Activated CD8-positive, alpha-beta memory T cell treated with anti-CD3 and anti-CD28 coated beads for 48 hours (primary cell): ENCODE measurements around the gene KRTAP4-7.
"Not testable (repeated sequence)": the region's sequence is repeated elsewhere in the genome, so short reads cannot be mapped to it uniquely, and the experiment has no call there.

Experiments
- DNase-seq, 3 experiments: peaks; one replicate each; pipeline ENCODE4 v3.0.0-alpha.2; 2020; ENCODE audit warnings: low read depth in 2 of 3, low spot score in 2 of 3

KRTAP4-7 gene

DNA sequence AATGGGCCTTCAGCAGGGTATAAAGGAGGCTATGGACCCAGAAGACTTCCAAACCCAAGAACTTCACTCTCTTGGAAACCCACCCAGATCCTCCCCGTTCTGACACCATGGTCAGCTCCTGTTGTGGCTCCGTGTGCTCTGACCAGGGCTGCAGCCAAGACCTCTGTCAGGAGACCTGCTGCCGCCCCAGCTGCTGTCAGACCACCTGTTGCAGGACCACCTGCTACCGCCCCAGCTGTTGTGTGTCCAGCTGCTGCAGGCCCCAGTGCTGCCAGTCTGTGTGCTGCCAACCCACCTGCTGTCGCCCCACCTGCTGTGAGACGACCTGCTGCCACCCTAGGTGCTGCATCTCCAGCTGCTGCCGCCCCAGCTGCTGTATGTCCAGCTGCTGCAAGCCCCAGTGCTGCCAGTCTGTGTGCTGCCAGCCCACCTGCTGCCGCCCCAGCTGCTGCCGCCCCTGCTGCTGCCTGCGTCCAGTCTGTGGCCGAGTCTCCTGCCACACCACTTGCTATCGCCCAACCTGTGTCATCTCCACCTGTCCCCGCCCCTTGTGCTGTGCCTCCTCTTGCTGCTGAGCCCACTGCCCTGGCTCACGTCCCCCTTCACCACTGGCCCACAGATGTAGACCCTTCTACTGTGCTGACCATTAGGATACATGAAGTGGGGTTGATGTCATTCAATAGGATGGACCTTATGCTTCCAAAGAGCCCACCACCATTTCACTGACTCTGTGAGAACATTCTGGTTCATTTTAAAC lies at the start of gene KRTAP4-7:
KRTAP4-7 (plus strand) TSS at position 51 of the 757 bp plus-strand sequence; CDS start at position 108, 57 bp downstream.
- not testable (repeated sequence) for DNase-seq

DNA sequence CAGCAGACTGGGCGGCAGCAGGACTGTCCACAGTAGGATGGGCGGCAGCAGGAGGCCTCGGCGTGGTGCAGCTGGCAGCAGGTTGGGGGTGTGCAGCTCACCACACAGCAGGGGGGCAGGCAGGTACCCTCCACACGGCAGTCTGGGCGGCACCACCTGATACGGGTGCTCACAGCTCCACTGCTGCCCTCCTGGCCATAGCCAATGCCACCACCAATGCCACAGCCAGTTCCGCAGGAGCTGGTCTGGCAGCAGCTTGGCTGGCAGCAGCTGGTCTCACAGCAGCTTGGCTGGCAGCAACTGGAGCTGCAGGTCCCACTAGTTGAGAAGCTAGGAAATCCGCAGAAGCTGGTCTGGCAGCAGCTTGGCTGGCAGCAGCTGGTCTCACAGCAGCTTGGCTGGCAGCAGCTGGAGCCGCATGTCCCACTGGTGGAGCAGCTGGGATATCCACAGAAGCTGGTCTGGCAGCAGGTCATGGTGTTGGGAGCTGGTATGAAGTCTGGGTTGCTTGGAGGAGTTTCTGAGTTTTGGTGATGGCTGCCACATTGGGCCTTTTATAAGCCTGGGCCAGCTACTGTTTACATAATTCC lies 49.5 kb upstream of the KRTAP4-7 start, which contains the start of gene KRTAP1-3:
KRTAP1-3 (minus strand) TSS at position 529 of the 590 bp plus-strand sequence; CDS start at position 476, 53 bp downstream.
- not testable (repeated sequence) for DNase-seq

DNA sequence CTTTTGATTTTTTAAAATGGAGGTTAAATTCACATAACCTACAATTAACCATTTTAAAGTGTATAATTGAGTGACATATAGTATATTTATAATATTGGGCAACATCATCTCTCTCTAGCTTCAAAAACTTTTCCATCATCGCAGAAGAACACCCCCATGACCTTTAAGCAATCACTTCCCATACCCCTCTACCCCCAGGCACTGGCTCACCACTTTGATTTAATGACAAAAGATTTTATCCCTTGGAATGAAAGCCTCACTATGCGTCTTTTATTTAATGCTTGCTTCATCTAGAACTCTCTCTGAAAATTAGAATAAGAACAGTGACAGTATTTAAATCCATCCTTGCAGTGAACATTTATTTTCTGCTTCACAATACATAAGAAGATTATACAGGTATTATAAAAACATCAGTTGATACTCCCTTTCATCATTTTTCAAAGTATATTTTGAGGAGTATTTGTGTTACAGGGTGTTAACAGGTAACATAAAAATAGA lies 46.0 kb upstream of the KRTAP4-7 start:
- DNase-seq: no peak

DNA sequence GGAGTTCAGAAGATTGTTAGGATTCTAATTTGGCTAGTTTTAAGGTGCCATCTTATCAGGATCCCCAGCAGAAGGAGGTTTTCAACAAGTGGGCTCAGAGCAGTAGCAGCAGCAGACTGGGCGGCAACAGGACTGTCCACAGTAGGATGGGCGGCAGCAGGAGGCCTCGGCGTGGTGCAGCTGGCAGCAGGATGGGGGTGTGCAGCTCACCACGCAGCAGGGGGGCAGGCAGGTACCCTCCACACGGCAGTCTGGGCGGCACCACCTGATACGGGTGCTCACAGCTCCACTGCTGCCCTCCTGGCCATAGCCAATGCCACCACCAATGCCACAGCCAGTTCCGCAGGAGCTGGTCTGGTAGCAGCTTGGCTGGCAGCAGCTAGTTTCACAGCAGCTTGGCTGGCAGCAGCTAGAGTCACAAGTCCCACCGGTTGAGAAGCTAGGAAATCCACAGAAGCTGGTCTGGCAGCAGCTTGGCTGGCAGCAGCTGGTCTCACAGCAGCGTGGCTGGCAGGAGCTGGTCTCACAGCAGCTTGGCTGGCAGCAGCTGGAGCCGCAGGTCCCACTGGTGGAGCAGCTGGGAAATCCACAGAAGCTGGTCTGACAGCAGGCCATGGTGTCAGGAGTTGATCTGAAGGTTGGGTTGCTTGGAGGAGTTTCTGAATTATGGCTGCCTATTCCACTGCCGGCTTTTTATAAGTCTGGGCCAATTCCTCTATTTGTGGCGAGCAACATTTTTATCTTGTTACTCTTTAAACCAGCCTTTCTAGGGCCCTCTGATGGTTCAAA lies 43.0 kb upstream of the KRTAP4-7 start, which contains the start of gene KRTAP1-1:
KRTAP1-1 (minus strand) TSS at position 668 of the 789 bp plus-strand sequence; CDS start at position 615, 53 bp downstream.
- DNase-seq: not testable (repeated sequence)

DNA sequence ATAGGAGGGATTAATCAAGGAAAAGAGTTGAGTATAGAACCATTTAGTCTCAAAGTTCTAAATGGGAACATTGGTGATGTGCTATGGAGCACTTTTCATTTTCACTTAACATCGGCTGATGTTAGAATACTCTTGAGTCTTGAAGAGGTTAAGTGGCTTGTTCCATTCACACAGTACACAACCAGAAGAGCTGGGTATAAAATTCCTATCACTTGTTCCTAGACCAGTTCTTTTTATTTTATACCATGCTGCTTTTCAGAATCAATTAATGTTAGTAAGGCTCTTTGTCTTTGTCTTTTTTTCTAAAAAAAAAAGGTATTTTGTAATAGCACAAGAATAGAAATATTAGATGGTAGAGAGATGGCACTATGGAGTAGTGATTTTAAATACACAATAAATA lies 41.0 kb upstream of the KRTAP4-7 start:
- no peak for DNase-seq

DNA sequence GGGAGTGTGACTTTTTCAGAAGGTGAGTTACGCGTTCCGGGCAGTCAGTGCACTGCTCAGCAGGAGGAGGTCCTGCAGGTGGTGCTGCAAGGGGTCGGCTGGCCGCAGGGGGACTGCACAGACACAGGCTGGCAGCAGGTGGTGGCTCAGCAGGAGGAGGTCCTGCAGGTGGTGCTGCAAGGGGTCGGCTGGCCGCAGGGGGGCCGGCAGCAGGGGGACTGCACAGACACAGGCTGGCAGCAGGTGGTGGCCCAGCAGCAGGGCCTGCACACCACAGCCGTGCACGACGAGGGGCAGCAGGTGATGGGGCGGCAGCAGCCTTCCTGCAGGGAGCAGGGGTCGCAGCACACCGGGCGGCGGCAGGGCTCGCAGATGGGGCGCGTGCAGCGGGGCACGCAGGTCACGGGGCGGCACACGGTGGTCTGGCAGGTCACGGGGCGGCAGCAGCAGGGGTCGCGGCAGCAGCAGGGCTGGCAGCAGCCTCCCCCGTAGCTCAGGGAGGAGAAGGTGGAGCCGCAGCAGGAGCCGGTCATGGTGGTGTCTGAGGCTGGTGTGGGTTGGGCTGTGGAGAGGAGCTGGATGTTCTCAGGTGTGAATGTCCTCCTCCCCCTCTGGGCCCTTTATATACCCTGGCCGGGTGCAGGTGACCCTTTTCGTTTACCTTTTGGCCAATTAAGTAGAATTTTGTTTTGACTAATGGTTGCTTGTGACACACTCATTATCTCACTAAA lies 37.0 kb upstream of the KRTAP4-7 start, which contains the start of gene KRTAP2-1:
KRTAP2-1 (minus strand) TSS at position 582 of the 731 bp plus-strand sequence; CDS start at position 533, 49 bp downstream.
- DNase-seq: not testable (repeated sequence)

DNA sequence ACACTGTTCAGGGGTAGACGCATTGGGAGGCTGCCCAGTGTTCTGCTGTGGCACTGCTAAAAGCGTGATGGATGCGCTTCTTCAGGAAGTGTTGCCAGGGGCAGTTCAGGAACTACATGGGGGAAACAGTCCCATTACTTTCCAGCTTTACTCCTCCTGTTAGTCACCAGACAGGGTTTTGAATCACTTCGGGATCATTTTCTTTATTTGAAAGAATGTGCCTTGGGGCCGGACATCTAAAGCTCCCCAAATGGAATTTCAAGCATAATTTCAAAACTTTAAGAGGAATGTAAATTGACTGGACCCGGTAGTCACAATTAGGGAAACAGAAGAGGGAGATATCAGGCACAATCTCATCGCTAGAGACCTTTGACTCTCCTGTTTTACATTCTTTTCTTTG lies 35.5 kb upstream of the KRTAP4-7 start:
- no peak for DNase-seq

DNA sequence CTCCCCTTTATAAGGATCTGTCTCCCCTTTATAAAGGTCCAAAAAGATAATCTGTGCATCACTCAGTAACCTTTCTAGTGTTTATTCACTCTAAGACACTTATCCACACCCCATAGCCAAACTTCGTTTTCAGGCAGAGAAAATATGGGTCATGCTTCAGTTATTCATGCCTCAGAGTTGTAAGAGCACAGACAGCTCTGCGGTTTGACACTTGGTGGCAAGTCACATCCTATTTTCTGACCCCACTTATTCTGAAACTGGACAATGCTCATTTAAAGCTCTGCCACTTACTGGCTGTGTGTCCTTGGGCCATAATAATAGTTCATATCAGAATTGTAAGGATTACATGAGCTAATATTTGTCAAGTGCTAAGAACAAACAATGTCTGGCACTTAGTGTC lies 34.8 kb upstream of the KRTAP4-7 start:
- no peak for DNase-seq

DNA sequence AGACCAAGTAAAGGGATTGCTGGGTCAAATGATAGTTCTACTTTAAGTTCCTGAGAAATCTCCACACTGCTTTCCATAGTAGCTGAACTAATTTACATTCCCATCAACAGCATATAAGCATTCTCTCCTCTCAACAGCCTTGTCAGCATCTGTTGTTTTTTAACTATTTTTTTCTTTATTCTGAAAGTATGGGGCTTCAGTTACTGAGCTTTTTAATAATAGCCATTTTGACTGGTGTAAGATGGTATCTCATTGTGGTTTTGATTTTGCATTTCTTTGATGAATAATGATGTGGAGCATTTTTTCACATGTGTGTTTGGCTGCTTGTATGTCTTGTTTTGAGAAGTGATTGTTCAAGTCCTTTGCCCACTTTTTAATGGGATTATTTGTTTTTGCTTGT lies 31.4 kb upstream of the KRTAP4-7 start:
- no peak for DNase-seq

DNA sequence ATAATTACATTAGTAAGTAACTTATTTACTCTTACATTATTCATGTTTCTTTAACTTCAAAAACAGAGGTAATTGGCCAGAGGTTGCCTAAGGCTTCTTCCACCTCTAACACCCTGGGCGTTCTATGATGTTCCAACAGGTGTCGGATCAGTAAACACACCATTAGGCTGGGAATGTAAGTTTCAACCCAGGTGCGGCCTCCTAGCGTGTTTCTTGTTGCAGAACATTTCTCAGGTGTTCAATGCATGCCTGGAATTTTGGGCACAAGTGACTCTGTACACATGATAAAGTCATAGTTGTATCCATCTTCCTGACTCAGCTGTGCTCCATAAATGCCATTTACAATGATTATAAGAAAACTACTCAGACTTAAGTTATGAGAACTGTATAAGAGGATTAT lies 29.9 kb upstream of the KRTAP4-7 start:
- no peak for DNase-seq

DNA sequence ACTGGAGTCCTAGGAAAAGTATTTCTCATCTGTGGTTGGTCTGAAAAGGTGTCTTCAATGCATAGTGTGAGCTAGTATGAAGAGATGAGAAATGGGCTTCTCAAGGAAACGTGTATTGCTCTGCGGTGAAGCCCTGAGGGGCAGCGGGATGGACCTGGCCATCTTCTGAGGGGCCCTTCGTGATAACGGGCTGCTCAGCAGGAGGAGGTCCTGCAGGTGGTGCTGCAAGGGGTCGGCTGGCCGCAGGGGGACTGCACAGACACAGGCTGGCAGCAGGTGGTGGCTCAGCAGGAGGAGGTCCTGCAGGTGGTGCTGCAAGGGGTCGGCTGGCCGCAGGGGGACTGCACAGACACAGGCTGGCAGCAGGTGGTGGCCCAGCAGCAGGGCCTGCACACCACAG lies 29.4 kb upstream of the KRTAP4-7 start:
- not testable (repeated sequence) for DNase-seq

DNA sequence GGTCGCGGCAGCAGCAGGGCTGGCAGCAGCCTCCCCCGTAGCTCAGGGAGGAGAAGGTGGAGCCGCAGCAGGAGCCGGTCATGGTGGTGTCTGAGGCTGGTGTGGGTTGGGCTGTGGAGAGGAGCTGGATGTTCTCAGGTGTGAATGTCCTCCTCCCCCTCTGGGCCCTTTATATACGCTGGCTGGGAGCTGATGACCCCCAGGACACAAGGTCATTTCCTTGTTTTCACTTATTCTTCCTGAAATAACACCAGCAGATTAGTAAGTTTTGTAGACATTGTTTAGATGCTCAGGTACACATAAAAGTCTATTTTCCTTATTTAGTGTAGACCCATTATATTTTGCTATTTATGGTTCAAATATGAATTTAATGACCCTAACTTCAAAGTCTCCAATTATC lies 28.8 kb upstream of the KRTAP4-7 start, which contains the start of gene KRTAP2-2:
KRTAP2-2 (minus strand) TSS at position 101 of the 400 bp plus-strand sequence; CDS start at position 82, 19 bp downstream.
- not testable (repeated sequence) for DNase-seq

DNA sequence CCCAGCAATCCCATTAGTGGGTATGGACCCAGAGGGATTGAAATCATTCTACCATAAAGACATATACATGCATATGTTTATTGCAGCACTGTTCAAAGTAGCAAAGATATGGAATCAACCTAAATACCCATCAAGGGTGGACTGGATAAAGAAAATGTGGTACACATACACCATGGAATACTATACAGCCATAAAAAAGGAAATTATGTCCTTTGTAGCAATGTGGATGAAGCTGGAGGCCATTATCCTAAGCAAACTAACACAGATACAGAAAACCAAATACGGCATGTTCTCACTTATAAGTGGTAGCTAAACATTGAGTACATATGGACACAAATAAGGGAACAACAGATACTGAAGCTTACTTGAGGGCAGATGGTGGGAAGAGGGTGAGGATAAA lies 26.4 kb upstream of the KRTAP4-7 start:
- no peak for DNase-seq

DNA sequence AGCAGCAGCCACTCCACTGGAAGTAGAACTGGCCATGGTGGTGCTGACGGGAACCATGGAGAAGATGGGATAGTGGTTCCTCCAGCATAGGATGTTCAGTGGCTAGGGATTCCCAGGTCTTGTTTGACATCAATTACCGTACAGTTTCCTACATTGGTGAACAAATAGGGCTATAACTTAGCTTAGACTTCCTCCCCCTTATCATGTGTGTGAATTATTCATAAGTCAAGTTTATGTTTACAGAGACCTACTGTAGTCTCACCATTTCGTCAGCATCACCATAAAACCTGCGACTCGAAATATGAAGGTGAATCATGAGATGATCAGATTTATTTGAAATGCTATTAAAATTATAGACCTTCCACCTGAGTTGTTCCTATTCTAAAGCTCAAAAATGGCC lies 25.2 kb upstream of the KRTAP4-7 start:
- DNase-seq: no peak

DNA sequence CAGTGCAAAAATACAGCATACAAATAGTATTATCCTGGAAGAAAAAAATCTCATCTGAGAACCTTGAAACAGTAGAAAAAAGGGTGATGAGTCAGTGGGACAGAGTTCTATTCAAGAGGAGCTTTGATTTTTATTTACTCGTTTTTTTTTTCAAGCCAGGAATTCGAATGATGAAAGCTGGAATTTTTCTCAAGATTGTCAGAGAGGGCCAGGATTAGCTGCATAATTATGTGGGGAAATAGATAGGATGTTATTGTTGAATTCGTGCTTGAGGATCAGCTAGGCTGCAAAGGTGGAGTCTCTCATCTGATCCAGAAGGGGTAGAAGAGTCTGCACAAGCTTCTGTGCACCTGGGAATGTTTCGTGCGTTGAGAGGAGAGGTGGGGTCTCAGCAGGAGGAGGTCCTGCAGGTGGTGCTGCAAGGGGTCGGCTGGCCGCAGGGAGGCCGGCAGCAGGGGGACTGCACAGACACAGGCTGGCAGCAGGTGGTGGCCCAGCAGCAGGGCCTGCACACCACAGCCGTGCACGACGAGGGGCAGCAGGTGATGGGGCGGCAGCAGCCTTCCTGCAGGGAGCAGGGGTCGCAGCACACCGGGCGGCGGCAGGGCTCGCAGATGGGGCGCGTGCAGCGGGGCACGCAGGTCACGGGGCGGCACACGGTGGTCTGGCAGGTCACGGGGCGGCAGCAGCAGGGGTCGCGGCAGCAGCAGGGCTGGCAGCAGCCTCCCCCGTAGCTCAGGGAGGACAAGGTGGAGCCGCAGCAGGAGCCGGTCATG lies 24.5 kb upstream of the KRTAP4-7 start:
- not testable (repeated sequence) for DNase-seq

DNA sequence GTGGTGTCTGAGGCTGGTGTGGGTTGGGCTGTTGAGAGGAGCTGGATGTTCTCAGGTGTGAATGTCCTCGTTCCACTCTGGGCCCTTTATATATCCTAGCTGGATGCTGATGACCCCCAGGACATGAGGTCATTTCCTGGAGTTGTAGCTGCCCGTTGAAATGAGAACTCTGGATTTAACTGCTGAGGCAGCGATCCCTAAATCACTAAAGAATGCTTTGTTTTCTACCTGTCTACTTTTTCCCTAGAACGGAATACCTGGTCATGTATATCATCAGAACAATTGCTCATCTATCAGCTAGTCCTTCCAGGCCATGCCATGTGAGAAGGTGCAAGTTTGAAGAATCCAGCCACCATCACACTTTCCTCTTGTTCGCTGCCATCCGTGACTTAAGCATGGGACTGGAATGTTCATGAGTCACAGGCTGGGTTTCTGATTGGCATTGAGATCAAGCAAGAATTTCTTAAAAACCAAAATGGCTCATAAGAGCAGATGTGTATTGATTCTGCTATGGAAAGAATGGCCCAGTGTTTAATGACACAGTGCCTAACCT lies 23.8 kb upstream of the KRTAP4-7 start, which contains the start of gene KRTAP2-3:
KRTAP2-3 (minus strand) TSS at position 63 of the 553 bp plus-strand sequence. CDS start 64 bp downstream, outside the sequence.
- no peak for DNase-seq

DNA sequence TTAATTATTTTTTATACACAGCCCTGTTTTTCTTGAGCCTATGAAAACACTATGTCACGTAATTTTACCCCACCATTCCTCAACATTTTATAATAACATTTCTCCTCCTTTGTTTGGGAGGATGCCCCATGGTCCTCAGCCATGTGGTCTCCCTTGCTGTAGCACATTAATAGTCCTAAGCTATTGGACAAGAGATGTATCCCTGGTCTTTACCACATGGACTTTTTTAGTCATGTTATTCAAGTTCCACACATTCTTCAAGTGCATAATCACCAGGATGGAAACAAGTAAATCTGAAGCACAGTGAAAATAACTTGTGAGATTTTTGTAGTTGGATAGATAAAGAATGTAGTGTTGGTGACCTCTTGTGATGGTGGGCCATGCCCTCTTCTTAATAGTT lies 22.0 kb upstream of the KRTAP4-7 start:
- no peak for DNase-seq

DNA sequence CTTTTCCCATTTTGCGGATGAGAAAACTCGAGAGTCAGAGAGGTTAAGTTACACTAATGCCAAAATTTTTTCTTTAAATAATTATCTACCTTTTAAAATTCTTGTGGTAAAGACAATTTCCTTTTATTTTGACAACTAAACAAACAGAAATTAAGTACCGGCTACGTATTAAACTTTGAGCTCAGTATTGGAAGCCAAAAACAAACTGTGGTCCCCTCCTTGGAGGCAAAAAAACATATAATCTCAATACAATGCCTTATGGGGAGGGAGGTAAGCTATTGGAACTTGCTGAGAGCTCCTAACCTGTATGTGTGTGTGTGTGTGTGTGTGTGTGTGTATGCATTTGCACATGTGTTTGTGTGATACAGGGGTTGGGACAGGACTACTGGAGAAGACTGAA lies 20.5 kb upstream of the KRTAP4-7 start:
- no peak for DNase-seq

DNA sequence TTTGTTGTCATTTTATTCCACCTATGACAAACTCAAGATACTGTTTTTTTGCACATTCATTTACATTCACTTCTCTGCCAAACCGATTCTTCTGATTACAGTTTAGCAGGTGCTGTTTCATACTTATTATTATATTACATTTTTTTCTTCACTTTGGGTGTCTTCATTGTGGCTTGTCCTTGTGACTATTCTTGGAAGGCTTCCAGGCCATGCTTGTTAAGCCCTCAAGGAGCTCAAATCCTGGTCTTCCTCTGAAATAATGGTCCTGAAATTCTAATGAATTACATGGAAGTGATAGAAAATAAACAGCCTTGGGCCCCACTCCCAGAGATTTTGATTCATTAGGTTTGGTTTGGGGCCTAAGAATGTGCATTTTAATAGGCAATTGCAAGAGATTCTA lies 19.6 kb upstream of the KRTAP4-7 start:
- DNase-seq: no peak
